ENCODE results near the gene PIP5KL1.

The PIP5KL1 gene

DNA sequence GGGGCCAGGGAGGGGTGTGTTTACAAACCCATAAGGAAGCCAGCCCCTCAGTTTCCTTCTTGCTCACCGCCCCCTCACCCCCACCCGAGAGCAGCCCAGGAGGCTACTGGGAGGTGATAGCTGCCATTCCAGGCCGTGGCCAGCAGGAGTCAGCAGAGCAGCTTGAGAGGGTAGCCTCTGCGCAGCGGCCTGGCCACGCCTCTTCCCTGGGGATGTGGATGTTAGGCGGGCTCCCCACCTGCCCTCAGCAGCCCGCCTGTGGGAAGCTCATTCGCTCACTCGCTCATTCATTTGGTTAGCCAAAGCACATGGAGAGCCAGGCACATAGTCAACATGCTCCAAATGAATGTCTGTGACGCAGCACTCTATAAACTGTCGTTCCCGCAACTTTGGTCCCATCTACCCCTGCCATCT is 13.2 kb upstream of the PIP5KL1 start:
- Histone ChIP-seq H3K9me3 (ENCODE audit: control insufficient read depth in 1 of 2, low read length in 2 of 2) (no peaks in the 10 kb centered on the region), H3K4me3 (ENCODE audit: low read depth in 1 of 2, low read length in 2 of 2) (no peak overlapping the region), H3K27ac (ENCODE audit: low read length) (no peak overlapping the region), H3K4me1 (ENCODE audit: control insufficient read depth in 1 of 2, insufficient read depth in 2 of 2, low read length in 2 of 2) (peaks cover 0 to 28% of the 10 kb centered on the region in 2 donors), H3K36me3 (ENCODE audit: control insufficient read depth in 1 of 2, insufficient read depth in 2 of 2, low read length in 2 of 2) (peaks cover 20 to 28% of the 10 kb centered on the region in 2 donors), H3K27me3 (ENCODE audit: low read depth, low read length) (no peaks in the 10 kb centered on the region)

DNA sequence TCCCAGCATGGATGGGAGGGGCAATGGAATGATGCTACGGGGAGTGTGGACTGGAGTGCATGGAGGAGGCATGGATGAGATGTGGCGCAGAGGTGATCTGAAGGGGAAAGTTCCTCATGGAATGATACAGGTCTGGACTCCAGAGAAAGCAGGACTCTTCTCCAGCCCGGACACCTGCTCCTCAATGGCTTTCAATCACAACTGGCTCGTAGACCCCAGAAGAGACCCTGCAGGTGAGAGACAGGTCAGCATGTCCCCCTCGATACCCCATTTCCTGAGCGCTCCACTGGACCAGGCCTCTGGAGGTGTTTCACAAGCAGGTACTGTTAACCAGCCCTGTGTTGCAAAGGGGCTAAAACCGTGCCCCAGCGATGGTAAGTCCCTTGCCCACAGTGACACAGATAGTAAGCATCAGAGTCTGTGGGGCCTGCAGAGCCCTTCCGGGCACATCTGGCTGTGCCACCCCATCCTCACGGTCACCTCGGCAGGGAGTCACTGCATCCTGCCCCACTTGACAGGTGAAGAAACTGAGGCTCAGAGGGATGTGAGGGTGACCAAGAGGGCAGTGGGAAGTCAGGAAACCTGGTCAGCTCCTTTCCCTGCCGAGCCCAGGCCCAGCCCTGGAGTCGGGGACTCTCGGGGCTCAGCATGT is 12.6 kb upstream of the PIP5KL1 start:
- H3K9me3 ChIP-seq (ENCODE audit: control insufficient read depth in 1 of 2, low read length in 2 of 2): no peaks in the 10 kb centered on the region
- no peaks in the 10 kb centered on the region for H3K27me3 ChIP-seq (ENCODE audit: low read depth, low read length)
- H3K27ac ChIP-seq (ENCODE audit: low read length): no peak overlapping the region
- peaks cover 4 to 30% of the 10 kb centered on the region in 2 donors for H3K4me1 ChIP-seq (ENCODE audit: control insufficient read depth in 1 of 2, insufficient read depth in 2 of 2, low read length in 2 of 2)
- H3K36me3 ChIP-seq (ENCODE audit: control insufficient read depth in 1 of 2, insufficient read depth in 2 of 2, low read length in 2 of 2): peaks cover 19 to 27% of the 10 kb centered on the region in 2 donors
- H3K4me3 ChIP-seq (ENCODE audit: low read depth in 1 of 2, low read length in 2 of 2): no peak overlapping the region

DNA sequence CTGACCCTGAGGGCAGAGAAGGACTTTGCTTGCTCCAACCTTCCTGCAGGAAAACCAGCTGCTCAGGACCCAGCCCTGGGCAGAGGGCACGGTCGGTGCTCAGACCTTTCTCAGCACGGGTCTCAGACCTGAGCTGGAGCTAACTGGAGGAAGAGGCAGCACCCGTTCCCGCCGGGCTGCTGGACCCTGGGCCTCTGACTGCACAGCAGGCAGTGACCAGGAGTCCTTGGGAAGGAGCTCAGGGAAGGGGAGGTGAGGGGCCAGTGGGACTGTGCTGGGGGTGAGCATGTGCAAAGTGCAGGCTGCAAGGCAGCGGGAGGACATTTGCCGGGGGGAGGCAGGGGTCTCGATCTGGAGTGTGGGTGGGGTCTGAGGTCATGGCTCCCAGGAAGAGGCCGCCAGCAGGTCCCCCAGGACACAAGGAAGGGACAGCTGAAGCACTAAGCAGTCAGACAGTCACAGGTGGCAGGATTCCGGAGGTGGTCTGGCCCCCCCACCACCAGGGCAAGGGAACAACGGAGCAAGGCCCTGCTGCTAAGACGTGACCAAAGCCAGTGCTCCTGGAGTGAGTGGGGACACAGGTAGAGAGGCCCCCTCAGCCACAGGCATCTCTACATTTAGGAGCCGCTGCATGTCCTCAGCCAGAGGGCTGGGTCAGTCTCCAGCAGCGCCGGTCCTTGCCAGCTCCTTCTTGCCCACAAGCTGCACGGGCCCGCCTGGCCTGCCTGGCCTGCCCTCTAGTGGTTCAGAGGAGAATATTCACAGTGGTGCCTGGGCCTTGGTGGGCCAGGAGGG is 11.8 kb upstream of the PIP5KL1 start:
- Histone ChIP-seq H3K36me3 (ENCODE audit: control insufficient read depth in 1 of 2, insufficient read depth in 2 of 2, low read length in 2 of 2) (peaks cover 12 to 23% of the 10 kb centered on the region in 2 donors), H3K4me3 (ENCODE audit: low read depth in 1 of 2, low read length in 2 of 2) (no peak overlapping the region)

DNA sequence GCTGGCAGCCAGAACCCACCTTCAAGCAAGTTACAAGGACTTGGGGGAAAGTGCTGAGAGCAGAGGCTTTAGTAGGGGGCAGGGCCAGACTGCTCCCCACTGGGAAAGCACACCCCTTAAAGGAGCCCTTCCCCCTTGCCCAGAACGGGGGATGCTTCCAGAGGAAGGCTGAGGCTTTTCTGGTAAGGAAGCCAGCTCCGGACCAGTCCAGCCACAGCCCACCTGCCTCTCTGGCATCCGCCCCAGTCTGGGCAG is 11.3 kb upstream of the PIP5KL1 start:
- H3K27ac ChIP-seq (ENCODE audit: low read length): no peak overlapping the region
- H3K4me1 ChIP-seq (ENCODE audit: control insufficient read depth in 1 of 2, insufficient read depth in 2 of 2, low read length in 2 of 2): peaks cover 9 to 40% of the 10 kb centered on the region in 2 donors
- no peak overlapping the region for H3K4me3 ChIP-seq (ENCODE audit: low read depth in 1 of 2, low read length in 2 of 2)
- H3K27me3 ChIP-seq (ENCODE audit: low read depth, low read length): no peaks in the 10 kb centered on the region
- H3K36me3 ChIP-seq (ENCODE audit: control insufficient read depth in 1 of 2, insufficient read depth in 2 of 2, low read length in 2 of 2): peaks cover 12 to 23% of the 10 kb centered on the region in 2 donors
- H3K9me3 ChIP-seq (ENCODE audit: control insufficient read depth in 1 of 2, low read length in 2 of 2): no peaks in the 10 kb centered on the region

More for the DNA sequence above, 11.8 kb upstream of the PIP5KL1 start:
- Histone ChIP-seq H3K27ac (ENCODE audit: low read length) (no peak overlapping the region), H3K4me1 (ENCODE audit: control insufficient read depth in 1 of 2, insufficient read depth in 2 of 2, low read length in 2 of 2) (peaks cover 6 to 35% of the 10 kb centered on the region in 2 donors), H3K9me3 (ENCODE audit: control insufficient read depth in 1 of 2, low read length in 2 of 2) (no peaks in the 10 kb centered on the region), H3K27me3 (ENCODE audit: low read depth, low read length) (no peaks in the 10 kb centered on the region)

DNA sequence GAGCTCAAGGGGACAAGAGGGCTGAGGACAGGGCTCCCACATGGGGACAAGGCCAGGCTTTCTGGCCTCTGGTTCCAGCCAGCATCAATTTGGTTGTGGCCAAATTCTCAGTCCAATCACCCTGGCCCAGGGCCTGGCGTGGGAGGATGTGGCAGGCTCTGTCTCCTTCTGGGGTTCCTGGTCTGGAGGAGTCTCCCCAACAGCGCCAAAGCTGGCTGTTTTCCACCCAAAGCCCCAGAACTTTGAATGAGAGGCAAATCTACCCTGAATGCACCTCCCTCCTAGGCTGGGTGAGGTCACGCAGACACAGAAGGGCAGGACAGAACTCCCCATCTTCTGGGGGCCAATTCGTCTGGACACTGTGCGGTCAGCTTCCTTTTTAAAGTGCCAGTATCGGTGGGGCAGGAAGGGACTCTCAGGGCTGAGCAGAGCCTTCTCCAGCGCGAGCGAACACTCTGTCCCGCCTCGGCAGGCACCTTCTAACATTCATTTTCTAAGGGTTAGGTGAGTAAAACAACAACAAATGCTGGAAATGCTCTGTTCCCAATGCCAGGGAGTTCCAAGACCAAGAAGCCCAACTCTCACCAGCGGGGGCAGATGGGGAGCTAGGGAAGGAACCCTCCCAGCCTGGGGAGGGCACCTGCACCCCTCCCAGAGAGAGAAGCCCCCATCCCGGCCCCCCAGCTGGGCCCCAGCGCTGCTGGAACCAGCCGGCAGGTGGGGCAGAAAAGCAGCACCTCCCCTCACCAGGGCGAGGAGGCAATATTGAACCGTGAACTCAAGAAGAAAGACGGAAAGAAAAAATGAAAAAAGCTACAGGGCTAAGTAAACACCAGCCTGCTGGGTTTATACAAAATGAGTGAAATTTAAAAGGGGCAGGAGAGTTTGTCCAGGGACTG is 10.7 kb upstream of the PIP5KL1 start:
- Histone ChIP-seq H3K4me3 (ENCODE audit: low read depth in 1 of 2, low read length in 2 of 2) (no peak overlapping the region), H3K36me3 (ENCODE audit: control insufficient read depth in 1 of 2, insufficient read depth in 2 of 2, low read length in 2 of 2) (peaks cover 12 to 23% of the 10 kb centered on the region in 2 donors), H3K4me1 (ENCODE audit: control insufficient read depth in 1 of 2, insufficient read depth in 2 of 2, low read length in 2 of 2) (peaks cover 15 to 41% of the 10 kb centered on the region in 2 donors)

DNA sequence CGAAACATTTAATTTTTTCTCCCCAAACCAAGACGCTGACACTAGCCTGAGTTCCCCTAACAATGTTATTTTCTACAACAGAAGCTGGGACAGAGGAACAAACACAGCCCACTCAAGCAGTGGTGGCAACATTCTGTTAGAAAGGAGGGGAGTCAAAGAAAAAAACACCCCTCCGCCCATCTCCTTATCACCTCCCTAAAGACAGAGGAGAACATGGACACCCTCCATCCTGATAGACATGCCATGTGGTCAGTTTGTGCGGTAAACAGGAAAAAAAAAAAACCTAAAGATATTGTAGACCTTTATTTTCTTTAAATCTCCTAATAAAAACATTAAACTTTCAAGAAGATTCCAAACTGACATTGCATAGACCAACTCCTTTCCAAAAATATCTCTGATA is 10.0 kb upstream of the PIP5KL1 start:
- no peak overlapping the region for H3K27ac ChIP-seq (ENCODE audit: low read length)

More for the DNA sequence above, 10.7 kb upstream of the PIP5KL1 start:
- Histone ChIP-seq H3K9me3 (ENCODE audit: control insufficient read depth in 1 of 2, low read length in 2 of 2) (no peaks in the 10 kb centered on the region), H3K27me3 (ENCODE audit: low read depth, low read length) (no peaks in the 10 kb centered on the region), H3K27ac (ENCODE audit: low read length) (no peak overlapping the region)

DNA sequence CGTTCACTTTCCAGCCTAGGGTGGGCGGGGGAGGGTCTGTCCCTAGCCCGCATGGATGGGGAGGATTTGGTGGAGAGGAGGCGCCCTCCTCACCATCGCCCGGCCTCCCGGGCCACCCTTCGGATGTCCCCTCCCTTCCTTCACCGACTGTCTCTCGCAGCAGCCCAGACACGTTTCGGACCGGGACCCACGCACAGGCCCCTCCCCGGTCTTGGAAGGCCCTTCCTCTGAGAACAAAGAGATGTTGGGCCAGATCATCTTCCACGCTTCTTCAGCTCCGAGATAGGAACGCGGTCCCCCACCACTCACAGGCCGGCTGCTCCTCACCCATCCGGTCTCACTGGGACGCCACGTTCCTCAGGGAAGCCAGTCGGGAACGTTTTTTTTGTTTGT is 7.7 kb upstream of the PIP5KL1 start:
- no peaks in the 10 kb centered on the region for H3K27me3 ChIP-seq (ENCODE audit: low read depth, low read length)
- H3K4me3 ChIP-seq (ENCODE audit: low read depth in 1 of 2, low read length in 2 of 2): peak overlapping the region; percentile 86 to 93
- H3K9me3 ChIP-seq (ENCODE audit: control insufficient read depth in 1 of 2, low read length in 2 of 2): no peaks in the 10 kb centered on the region
- H3K27ac ChIP-seq (ENCODE audit: low read length): no peak overlapping the region
- H3K36me3 ChIP-seq (ENCODE audit: control insufficient read depth in 1 of 2, insufficient read depth in 2 of 2, low read length in 2 of 2): peaks cover 3 to 22% of the 10 kb centered on the region in 2 donors
- H3K4me1 ChIP-seq (ENCODE audit: control insufficient read depth in 1 of 2, insufficient read depth in 2 of 2, low read length in 2 of 2): peaks cover 16 to 46% of the 10 kb centered on the region in 2 donors

More for the DNA sequence above, 10.0 kb upstream of the PIP5KL1 start:
- H3K4me1 ChIP-seq (ENCODE audit: control insufficient read depth in 1 of 2, insufficient read depth in 2 of 2, low read length in 2 of 2): peaks cover 16 to 46% of the 10 kb centered on the region in 2 donors
- no peaks in the 10 kb centered on the region for H3K9me3 ChIP-seq (ENCODE audit: control insufficient read depth in 1 of 2, low read length in 2 of 2)
- peaks cover 12 to 23% of the 10 kb centered on the region in 2 donors for H3K36me3 ChIP-seq (ENCODE audit: control insufficient read depth in 1 of 2, insufficient read depth in 2 of 2, low read length in 2 of 2)
- no peaks in the 10 kb centered on the region for H3K27me3 ChIP-seq (ENCODE audit: low read depth, low read length)
- no peak overlapping the region for H3K4me3 ChIP-seq (ENCODE audit: low read depth in 1 of 2, low read length in 2 of 2)

DNA sequence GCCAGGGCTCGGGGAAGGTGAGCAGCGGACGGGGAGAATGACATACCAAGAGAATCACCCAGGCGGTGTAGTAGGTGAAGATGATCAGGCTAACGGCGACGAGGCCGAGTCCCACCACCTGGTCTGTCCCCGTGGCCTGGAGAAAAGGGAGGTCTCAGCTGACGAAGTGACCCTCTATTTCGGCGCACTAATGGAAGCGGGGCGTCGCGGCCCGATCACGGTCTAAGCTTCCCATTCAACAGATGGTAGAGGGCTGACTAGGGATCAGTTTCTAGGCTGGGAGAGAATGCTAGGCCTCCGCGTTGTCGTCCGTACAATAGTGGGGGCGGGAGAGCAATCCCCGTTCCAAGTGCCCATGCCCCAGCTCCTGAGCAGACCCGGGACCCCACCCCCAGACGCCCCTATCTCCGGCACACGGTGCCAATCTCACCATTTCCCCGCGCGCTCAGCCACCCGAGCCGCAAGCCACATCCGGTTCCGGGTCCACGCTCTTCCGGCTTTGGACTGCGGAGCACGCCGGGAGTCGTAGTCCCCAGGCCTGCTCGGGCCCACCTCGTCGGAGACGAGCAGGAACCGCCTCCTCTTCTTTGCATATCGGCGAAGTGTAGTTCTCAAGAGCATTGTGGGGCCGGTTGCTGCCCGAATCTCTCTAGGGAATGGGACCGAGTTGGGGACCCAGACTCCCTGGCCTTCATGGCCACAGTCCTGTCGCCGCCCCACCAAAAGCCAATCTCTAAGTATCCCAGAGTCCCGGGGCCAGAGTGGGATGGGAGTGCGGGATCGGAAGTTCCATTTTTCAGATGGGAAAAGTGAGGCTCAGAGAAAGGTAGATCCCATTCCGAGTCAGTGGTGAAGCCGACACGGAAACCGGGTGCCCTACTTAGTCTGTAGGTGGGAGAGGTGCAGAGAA is 7.1 kb upstream of the PIP5KL1 start, which contains the start of gene DPM2:
Gene DPM2, minus strand, starts transcription at position 467 of the 910 bp plus-strand sequence. Its CDS starts 34 bp downstream, at position 433.
- no peaks in the 10 kb centered on the region for H3K27me3 ChIP-seq (ENCODE audit: low read depth, low read length)
- H3K9me3 ChIP-seq (ENCODE audit: control insufficient read depth in 1 of 2, low read length in 2 of 2): no peaks in the 10 kb centered on the region
- peak within 1 kb of the TSS; percentile 86 to 93 for H3K4me3 ChIP-seq (ENCODE audit: low read depth in 1 of 2, low read length in 2 of 2)
- peaks cover 3 to 15% of the 10 kb centered on the region in 2 donors for H3K36me3 ChIP-seq (ENCODE audit: control insufficient read depth in 1 of 2, insufficient read depth in 2 of 2, low read length in 2 of 2)
- H3K4me1 ChIP-seq (ENCODE audit: control insufficient read depth in 1 of 2, insufficient read depth in 2 of 2, low read length in 2 of 2): peaks cover 16 to 39% of the 10 kb centered on the region in 2 donors
- H3K27ac ChIP-seq (ENCODE audit: low read length): peak within 1 kb of the TSS; percentile 48

DNA sequence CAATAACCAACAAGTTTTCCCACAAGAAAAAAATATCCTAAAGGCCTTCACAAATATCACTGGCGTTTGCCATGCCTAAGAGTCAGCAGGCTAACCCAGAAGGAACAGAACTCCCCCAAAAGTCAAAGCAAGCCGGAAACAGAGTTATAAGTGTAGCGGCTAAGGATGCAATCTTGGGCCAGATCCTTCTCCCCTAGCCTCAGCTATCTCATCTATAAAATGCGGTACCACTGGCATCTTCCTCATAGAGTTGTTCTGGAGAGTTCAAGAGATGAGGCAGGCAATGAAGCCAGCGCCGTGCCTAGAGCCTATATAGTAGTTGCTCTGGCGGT is 6.4 kb upstream of the PIP5KL1 start:
- H3K27ac ChIP-seq (ENCODE audit: low read length): peak overlapping the region; percentile 48

DNA sequence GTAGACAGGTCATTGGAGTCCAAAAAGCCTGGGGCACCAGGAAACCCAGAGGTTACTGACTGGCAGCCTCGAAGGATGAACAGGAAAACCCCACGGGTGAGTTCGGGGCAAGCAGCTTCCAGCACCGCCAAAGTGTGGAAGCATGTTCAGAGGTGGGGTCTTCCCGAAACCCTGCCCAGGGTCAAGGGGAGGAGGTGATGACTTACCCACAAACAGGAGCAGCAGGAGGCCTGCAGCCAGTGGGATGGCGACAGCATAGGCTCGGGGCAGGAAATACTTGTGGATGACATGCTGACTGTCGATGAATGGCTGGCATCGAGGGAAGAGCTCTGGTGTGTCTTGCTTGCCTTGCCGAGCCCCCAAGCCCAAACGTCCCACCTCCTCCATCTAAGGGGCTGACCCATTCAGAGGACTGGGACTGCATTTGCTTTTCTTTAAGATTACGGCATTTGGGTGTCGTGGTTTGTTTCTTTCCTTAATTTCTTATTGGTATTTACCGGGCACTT is 5.8 kb upstream of the PIP5KL1 start:
- peaks cover 16 to 31% of the 10 kb centered on the region in 2 donors for H3K4me1 ChIP-seq (ENCODE audit: control insufficient read depth in 1 of 2, insufficient read depth in 2 of 2, low read length in 2 of 2)
- no peaks in the 10 kb centered on the region for H3K9me3 ChIP-seq (ENCODE audit: control insufficient read depth in 1 of 2, low read length in 2 of 2)
- peaks cover 3 to 8% of the 10 kb centered on the region in 2 donors for H3K36me3 ChIP-seq (ENCODE audit: control insufficient read depth in 1 of 2, insufficient read depth in 2 of 2, low read length in 2 of 2)
- H3K4me3 ChIP-seq (ENCODE audit: low read depth in 1 of 2, low read length in 2 of 2): peak overlapping the region; percentile 86 to 93
- H3K27me3 ChIP-seq (ENCODE audit: low read depth, low read length): no peaks in the 10 kb centered on the region
- no peak overlapping the region for H3K27ac ChIP-seq (ENCODE audit: low read length)

More for the DNA sequence above, 6.4 kb upstream of the PIP5KL1 start:
- Histone ChIP-seq H3K27me3 (ENCODE audit: low read depth, low read length) (no peaks in the 10 kb centered on the region), H3K36me3 (ENCODE audit: control insufficient read depth in 1 of 2, insufficient read depth in 2 of 2, low read length in 2 of 2) (peaks cover 3 to 10% of the 10 kb centered on the region in 2 donors), H3K4me1 (ENCODE audit: control insufficient read depth in 1 of 2, insufficient read depth in 2 of 2, low read length in 2 of 2) (peaks cover 16 to 33% of the 10 kb centered on the region in 2 donors), H3K4me3 (ENCODE audit: low read depth in 1 of 2, low read length in 2 of 2) (peak overlapping the region; percentile 86 to 93), H3K9me3 (ENCODE audit: control insufficient read depth in 1 of 2, low read length in 2 of 2) (no peaks in the 10 kb centered on the region)

Data from muscle layer of duodenum (tissue), 2 donors.